ENCODE measurements around the gene SLC2A10. TPM values are rescaled to one million over a fixed set of nuclear protein-coding genes. Genes with fewer than 3 reads are reported as not detected.

SLC2A10 gene
- total and polyA plus RNA-seq, 10 of the 15 experiments (the other 5 are each of a cell fraction or from before 2014, with no cell fraction given): not detected

DNA sequence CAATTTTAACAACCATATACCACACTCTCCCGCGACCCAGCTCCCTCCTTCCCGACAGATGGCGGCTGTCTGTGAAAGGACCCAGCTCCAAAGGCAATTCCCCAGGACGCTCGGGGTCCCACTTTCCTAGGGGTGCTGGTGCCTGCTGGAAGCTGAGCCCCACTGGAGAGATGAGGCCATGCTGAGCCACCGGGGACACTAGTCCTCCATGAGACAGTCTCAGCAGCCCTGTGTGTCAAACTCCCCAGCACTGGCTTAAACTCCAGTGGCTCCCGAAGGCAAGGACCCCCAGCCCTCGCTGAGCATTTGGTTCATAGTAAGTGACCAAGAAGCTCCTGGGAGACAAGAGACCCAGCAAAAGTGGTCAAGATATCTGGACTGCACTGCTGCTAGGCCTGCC lies 52.1 kb downstream of the SLC2A10 start:
- in situ Hi-C loops (cut with MboI): no loop called here
- DNase-seq (ENCODE audit: low read depth, low spot score) (no peak), ATAC-seq (no peak), FAIRE-seq (no peak)
- POLR2A ChIA-PET: no interaction called here
- intact Hi-C loops (cut with micrococcal nuclease; ENCODE audit: unreplicated experiment): loop anchor here (10.0 kb wide), 1 partner anchor 383 kb away; no protein-coding TSS in a partner anchor
- SMC1A ChIA-PET (ENCODE audit: uncharacterized antibody, unreplicated experiment): no interaction called here
- no peaks in the 10 kb centered on the region for H3K9me3 ChIP-seq (replicated peaks; ENCODE audit: control insufficient read depth, insufficient read depth, low read length)
- no TSS peak for BruUV-seq (replicated peaks)
- H3K27me3 ChIP-seq (replicated peaks in 1 of 2; ENCODE audit: control insufficient read depth in 2 of 2, insufficient read depth in 2 of 2, low read length in 1 of 2): no peaks in the 10 kb centered on the region; a peak in 1 of 4 replicates
- no peaks in the 10 kb centered on the region for H3K79me2 ChIP-seq (ENCODE audit: control insufficient read depth, insufficient read depth, low read length)
- TF ChIP-seq, protein P1, sequence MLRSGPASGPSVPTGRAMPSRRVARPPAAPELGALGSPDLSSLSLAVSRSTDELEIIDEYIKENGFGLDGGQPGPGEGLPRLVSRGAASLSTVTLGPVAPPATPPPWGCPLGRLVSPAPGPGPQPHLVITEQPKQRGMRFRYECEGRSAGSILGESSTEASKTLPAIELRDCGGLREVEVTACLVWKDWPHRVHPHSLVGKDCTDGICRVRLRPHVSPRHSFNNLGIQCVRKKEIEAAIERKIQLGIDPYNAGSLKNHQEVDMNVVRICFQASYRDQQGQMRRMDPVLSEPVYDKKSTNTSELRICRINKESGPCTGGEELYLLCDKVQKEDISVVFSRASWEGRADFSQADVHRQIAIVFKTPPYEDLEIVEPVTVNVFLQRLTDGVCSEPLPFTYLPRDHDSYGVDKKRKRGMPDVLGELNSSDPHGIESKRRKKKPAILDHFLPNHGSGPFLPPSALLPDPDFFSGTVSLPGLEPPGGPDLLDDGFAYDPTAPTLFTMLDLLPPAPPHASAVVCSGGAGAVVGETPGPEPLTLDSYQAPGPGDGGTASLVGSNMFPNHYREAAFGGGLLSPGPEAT (IDR thresholded peaks at IDR 0.05; ENCODE audit: low read depth): no peak
- no peak for TF ChIP-seq EP300 (IDR thresholded peaks at IDR 0.05; ENCODE audit: borderline replicate concordance in 1 of 2, control insufficient read depth in 1 of 2, low read depth in 2 of 2, low read length in 2 of 2)
- TF ChIP-seq ZNF622 (IDR thresholded peaks at IDR 0.05): no peak
- TF ChIP-seq, protein P2, sequence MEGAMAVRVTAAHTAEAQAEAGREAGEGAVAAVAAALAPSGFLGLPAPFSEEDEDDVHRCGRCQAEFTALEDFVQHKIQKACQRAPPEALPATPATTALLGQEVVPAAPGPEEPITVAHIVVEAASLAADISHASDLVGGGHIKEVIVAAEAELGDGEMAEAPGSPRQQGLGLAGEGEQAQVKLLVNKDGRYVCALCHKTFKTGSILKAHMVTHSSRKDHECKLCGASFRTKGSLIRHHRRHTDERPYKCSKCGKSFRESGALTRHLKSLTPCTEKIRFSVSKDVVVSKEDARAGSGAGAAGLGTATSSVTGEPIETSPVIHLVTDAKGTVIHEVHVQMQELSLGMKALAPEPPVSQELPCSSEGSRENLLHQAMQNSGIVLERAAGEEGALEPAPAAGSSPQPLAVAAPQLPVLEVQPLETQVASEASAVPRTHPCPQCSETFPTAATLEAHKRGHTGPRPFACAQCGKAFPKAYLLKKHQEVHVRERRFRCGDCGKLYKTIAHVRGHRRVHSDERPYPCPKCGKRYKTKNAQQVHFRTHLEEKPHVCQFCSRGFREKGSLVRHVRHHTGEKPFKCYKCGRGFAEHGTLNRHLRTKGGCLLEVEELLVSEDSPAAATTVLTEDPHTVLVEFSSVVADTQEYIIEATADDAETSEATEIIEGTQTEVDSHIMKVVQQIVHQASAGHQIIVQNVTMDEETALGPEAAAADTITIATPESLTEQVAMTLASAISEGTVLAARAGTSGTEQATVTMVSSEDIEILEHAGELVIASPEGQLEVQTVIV (IDR thresholded peaks at IDR 0.05; ENCODE audit: borderline replicate concordance, partially characterized antibody): no peak
- no peak for TF ChIP-seq NBN (IDR thresholded peaks at IDR 0.05)
- TF ChIP-seq SMARCA5 (IDR thresholded peaks at IDR 0.05): no peak
- no peak for TF ChIP-seq SUZ12 (IDR thresholded peaks at IDR 0.05; ENCODE audit: unreplicated experiment)
- no peak for TF ChIP-seq LARP7 (IDR thresholded peaks at IDR 0.05)
- TF ChIP-seq IRF4 (IDR thresholded peaks at IDR 0.05; ENCODE audit: low read depth, low read length): no peak
- no peak for TF ChIP-seq GABPA (IDR thresholded peaks at IDR 0.05; ENCODE audit: low read depth)
- no peak for TF ChIP-seq ATF7 (IDR thresholded peaks at IDR 0.05; ENCODE audit: low read depth)
- TF ChIP-seq, protein P3, sequence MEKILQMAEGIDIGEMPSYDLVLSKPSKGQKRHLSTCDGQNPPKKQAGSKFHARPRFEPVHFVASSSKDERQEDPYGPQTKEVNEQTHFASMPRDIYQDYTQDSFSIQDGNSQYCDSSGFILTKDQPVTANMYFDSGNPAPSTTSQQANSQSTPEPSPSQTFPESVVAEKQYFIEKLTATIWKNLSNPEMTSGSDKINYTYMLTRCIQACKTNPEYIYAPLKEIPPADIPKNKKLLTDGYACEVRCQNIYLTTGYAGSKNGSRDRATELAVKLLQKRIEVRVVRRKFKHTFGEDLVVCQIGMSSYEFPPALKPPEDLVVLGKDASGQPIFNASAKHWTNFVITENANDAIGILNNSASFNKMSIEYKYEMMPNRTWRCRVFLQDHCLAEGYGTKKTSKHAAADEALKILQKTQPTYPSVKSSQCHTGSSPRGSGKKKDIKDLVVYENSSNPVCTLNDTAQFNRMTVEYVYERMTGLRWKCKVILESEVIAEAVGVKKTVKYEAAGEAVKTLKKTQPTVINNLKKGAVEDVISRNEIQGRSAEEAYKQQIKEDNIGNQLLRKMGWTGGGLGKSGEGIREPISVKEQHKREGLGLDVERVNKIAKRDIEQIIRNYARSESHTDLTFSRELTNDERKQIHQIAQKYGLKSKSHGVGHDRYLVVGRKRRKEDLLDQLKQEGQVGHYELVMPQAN (conservative IDR thresholded peaks at IDR 0.05): no peak
- TF ChIP-seq PAX5 (IDR thresholded peaks at IDR 0.05; ENCODE audit: borderline replicate concordance, low read depth, low read length): no peak
- no peak for TF ChIP-seq SMC3 (IDR thresholded peaks at IDR 0.05; ENCODE audit: borderline replicate concordance, low read length)
- TF ChIP-seq SIX5 (IDR thresholded peaks at IDR 0.05; ENCODE audit: low read depth, low read length, severe bottlenecking): no peak
- TF ChIP-seq MXI1 (IDR thresholded peaks at IDR 0.05; ENCODE audit: low read depth, low read length): no peak
- no peak for TF ChIP-seq KDM1A (IDR thresholded peaks at IDR 0.05; ENCODE audit: borderline replicate concordance)
- TF ChIP-seq TAF1 (IDR thresholded peaks at IDR 0.05; ENCODE audit: borderline replicate concordance, low read depth, low read length): no peak
- TF ChIP-seq IKZF2 (IDR thresholded peaks at IDR 0.05): no peak
- no peak for TF ChIP-seq ETV6 (conservative IDR thresholded peaks at IDR 0.05 in 1 of 2, IDR thresholded peaks at IDR 0.05 in 1 of 2; ENCODE audit: borderline replicate concordance in 1 of 2, low read depth in 1 of 2)
- no peak overlapping the region for H3K27ac ChIP-seq (ENCODE audit: control insufficient read depth, insufficient read depth)
- no peaks in the 10 kb centered on the region for H3K4me1 ChIP-seq (ENCODE audit: control insufficient read depth, insufficient read depth, low read length)
- RAD21 ChIA-PET (ENCODE audit: unreplicated experiment): no interaction called here
- no peaks in the 10 kb centered on the region for H4K20me1 ChIP-seq (ENCODE audit: control insufficient read depth, insufficient read depth)
- CTCF ChIA-PET: interaction anchor here (4.1 kb wide), 1 partner anchor 9 kb away, joined by 19 read pairs; no protein-coding TSS in a partner anchor
- no peak overlapping the region for H3K4me3 ChIP-seq
- WGBS (ENCODE audit: insufficient coverage, insufficient replicate concordance, low lambda C conversion rate, missing lambda C conversion rate): 70% methylated on average over 9 of the region's 9 CpGs
- H3K36me3 ChIP-seq (ENCODE audit: control insufficient read depth in 2 of 2, insufficient read depth in 2 of 2, low read length in 1 of 2): no peaks in the 10 kb centered on the region
- H3K4me2 ChIP-seq (ENCODE audit: control insufficient read depth, insufficient read depth): no peak overlapping the region
- no peak overlapping the region for H3K9ac ChIP-seq (ENCODE audit: control insufficient read depth, insufficient read depth, low read length)
- H2AFZ ChIP-seq (ENCODE audit: control insufficient read depth, low read depth, low read length): no peak overlapping the region

All from GM12878 (cell line).